ENCODE results near the gene AGAP9.
A peak's percentile ranks its signal among the peaks of the same experiment; 100 is the strongest.

Gene AGAP9

GRCh38 chr10:47452495-47453140, 70.8 kb downstream of the AGAP9 start:
- no peak for TF ChIP-seq CTCF (IDR thresholded peaks at IDR 0.05; ENCODE audit: control extremely low read depth, extremely low read depth, low read depth, missing control alignments)
- POLR2A ChIA-PET = no interaction called here
- CTCF ChIA-PET = no interaction called here
- peak; percentile 16 for DNase-seq (ENCODE audit: extremely low spot score)

DNA sequence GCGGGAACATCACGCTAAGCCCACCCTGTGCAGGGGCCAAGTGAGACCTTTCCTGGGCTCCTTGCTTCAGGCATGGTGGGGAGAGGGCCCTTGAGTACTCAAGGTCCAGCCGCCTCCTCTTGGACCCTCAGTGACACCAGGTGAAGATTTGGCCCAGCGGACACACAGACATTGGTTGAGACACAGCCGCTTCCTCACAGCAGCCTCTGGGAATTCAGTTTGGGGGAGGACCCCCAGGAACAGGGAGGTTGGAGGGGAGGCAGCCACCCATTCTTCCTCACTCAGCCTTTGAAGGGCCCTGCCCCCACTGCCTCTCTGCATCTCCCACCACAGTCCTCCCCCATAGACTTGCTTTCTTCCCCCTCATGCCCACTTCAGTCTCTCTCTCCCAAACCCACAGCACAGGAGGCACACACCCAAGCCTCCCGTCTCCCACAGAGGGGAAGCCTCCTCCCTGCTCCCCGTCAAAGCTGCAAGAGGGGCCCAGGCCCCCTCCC, 71.4 kb downstream of the AGAP9 start:
- POLR2A ChIA-PET = no interaction called here
- TF ChIP-seq CTCF (IDR thresholded peaks at IDR 0.05; ENCODE audit: control extremely low read depth, extremely low read depth, low read depth, missing control alignments) = no peak
- DNase-seq (ENCODE audit: extremely low spot score) = peak; percentile 16
- CTCF ChIA-PET = no interaction called here
